GM20431 (cell line): ENCODE results near the gene TECPR2.

Experiments used
- in situ Hi-C: fragments of 300-500 bp; cut with MseI, MboI; formaldehyde crosslinking; loops from one replicate; pipeline ENCODE4 v1.15.0; 2020; ENCODE audit warnings: low sequenced_read_pairs; ENCODE audit not compliant: unreplicated experiment

Gene TECPR2

DNA sequence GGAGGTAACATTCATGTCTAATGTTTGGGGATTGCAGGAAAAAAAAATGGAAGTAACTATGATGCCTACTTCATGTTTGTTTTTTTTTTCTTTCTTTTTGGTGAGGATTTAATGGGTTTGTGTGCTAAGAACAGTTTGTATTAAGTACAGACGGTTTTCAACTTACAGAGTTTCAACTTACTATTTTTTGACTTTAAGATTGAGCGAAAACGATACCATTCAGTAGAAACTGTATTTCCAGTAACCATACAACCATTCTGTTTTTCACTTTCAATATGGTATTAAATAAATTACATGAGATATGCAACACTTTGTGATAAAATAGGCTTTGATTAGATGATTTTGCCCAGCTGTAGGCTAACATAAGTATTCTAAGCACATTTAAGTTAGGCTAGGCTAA lies 10.4 kb downstream of the TECPR2 start:
- in situ Hi-C loops = no loop called here

DNA sequence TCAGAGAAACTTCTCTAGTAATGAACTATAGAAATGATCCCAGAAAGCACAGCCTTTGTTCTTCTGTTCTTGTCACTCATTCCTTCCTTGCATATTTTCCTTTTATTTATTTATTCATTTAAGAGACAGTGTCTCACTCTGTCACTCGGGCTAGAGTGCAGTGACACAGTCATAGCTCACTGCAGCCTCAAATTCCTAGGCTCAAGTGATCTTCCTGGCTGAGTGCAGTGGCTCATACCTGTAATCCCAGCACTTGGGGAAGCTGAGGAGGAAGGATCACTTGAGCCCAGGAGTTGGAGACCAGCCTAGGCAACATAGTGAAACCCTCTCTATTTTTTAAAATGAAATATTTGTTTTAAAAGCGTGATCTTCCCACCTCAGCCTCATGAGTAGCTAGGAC lies 11.5 kb downstream of the TECPR2 start:
- in situ Hi-C loops = no loop called here

DNA sequence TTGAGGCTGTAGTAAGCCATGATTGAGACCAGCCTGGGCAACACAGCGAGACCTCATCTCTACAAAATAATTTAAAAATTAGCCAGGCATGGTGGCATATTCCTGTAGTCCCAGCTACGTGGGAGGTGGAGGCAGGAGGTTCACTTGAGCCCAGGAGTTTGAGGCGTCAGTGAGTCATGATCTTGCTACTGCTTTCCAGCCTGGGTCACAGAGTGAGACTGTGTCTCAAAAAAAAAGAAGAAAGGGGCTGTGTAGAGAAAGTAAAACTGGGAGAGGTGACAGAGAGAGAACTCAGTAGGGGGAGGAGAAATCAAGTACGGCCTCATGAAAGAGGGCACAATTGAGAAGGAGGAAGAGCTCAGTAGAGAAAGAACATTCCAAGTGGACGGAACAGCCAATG lies 12.4 kb downstream of the TECPR2 start:
- in situ Hi-C loops = no loop called here

DNA sequence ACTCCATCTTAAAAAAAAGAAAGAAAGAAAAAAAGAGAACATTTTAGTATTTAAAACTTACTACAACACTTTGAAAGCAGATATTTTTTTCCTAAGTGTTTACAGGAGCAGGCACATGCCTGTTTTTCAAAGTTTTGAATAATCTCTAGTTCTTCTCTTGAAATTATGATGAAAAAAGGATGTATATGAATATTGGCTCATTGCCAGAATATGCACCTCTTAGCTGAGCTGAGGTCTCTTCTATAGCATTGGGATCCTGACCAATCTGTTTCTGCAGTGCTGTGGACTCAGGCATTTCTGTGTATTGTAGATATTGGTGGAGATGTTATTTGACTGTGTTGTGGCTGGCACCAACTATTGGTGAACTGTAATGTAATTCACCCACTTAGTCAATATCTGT lies 15.0 kb downstream of the TECPR2 start:
- in situ Hi-C loops = no loop called here

DNA sequence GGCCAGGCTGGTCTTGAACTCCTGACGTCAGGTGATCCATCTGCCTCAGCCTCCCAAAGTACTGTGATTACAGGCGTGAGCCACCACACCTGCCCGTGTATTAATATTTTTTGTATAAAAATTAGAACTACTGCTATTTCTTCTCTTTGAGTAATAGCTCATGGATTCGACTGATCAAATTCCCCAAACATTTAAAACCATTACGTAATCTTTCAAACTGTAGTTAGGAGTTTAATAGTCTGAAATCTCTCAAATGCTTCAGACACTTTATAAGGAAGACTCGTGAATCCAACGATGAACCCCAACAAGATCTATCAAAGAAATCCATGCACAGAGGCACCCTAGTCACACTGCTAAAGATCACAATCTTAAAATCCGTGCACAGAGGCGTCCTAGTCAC lies 16.1 kb downstream of the TECPR2 start:
- in situ Hi-C loops = no loop called here

DNA sequence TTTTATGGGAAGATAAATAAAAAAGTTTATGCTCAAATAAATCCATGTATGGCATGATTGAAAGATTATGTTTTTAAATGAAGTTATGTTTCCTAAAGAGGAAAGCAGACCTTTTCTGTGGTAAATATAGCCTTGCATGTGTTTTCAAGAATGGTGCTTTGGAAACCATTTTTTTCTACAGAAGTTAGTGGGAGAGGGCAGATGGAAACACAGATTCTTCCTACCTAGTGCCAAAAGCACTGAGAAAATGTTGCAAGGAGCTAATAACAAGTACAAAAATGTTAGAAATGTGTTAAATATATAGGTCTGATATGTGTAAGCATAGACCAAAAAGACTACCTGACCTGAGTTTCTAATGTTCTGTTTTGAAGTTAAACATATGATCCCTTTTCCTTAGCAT lies 24.3 kb downstream of the TECPR2 start:
- in situ Hi-C loops = no loop called here

DNA sequence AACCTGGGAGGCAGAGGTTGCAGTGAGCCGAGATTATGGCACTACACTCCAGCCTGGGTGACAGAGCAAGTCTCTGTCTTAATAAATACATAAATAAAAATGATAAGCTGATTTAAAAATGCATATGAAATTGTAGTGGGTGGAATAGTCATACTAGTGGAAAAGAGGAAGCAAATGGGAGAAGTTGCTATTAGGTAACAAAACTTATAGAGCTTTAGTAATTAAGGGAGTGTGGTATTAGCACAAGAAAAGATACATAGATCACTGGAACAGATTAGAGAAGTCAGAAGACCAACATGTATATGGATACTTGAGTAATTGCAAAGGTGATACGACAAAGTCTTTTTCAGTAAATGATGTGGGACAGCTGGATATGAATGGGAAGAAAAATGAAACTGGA lies 26.5 kb downstream of the TECPR2 start:
- in situ Hi-C loops = no loop called here

DNA sequence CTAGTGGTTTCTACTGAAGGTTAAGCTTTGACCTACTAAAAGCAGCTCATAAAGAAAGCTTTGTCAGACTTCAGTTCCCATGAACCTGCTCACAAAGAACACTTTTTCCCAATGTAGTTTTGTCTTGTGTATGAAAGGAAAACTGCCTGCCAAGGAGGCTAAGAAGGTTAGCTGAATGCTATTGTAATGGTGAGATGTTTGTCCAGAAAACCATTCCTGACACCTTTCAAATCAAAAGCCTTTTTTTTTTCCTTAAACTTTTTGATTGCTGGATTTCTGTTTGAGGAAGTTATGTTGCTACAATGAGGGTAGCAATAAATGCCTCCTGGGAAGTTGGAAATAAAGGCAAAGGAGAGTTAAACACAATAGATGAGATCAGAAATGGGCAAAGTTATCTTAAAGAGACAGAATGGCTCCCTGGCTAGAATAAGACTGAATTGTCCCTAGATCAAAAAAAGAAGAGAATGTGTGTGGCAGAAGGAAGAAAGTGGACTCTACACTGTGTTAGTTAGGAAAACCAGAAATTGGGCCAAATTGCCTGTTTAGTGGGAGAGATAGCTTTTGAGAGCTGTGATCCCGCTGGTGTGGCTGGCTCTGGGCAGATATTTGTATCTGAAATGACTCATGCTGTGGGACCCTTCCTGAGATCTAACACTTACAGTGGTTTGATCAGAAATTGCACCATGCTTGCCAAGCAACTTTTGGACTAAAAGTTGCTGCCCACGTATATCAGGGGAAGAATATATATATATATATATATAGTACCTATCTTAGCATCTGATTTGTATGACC lies 27.5 kb downstream of the TECPR2 start:
- in situ Hi-C loops = no loop called here

DNA sequence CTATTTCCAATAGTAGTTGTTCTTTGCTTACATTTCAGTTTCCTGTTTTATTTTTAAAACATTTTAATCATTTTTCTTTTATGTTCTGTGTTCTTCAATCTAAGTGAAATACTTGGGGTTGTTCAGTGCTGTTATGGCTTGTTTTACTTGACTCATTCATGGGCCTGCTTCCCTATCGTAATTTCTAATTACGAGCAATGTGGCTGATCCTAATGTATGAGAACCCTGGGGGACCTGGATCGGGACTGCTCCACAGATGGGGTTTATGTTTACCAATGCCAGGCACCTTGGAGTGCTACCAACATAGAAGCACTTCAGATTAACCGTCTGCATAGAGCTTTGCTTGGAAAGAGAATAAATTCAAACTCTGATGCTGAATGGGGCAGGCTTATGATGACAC lies 29.8 kb downstream of the TECPR2 start:
- in situ Hi-C loops = no loop called here

DNA sequence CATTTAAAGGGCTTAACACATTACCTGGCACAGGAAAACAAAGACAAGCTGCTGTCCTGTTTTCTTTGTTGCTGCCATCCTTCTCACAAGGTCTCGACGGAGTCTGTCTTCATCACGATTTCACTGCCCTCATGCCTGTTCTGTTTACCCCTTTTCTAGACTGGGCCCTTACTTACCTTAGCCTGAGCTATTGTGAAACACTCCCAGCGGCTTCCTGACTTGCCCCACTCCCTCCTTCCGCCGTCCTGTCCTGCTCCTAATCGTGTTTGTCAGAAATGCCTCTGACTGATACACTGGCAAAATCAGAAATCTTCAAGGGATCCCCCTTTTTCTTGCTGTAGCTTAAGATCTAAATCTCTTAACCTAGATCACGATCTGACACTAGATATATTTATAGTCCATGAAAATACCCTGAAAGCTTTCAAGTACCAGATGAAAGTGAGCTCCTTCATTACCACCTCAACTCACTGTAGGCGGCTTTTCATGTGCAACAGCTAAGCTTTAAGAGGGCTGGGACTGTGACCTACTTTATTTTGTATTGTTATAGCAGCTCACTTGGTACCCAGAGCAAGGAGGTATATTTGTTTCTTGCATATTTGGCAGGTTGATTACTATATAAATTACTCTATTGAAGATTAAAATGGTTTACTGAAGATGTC lies 32.1 kb downstream of the TECPR2 start:
- in situ Hi-C loops = no loop called here

DNA sequence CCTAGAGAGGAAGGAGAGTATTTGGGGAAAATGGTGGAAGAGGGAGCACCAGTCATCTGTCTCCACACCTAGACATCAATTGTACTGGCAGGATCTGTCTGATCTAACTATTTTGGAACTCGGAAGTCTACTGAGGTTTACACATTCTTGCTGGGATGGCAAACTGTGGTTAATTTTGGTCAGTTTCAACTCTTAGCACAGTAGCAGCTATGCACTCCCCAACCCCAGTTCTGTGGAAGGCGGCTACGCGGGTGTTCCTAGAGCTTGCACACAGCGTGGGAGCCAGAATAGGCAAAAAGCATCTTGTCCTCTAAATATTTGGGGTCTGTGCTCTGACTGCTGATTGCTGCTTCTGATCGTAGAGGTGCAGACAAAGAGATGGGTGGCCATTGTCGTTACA lies 33.8 kb downstream of the TECPR2 start:
- in situ Hi-C loops = no loop called here

DNA sequence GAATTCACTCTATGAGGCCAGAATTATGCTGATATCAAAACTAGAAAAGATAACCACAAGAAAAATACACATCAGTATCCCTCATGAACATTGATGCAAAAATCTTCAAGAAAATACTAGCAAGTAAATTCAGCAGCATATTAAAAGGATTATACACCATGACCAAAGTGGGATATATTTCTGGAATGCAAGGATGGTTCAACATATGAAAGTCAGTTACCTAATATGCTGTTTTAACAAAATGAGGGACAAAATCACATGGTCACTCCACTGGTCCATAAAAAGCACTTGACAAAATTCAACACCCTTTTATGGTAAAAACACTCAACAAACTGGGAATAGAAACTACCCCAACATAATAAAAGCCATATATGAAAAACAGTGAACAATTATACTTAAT lies 40.3 kb downstream of the TECPR2 start:
- in situ Hi-C loops = no loop called here

DNA sequence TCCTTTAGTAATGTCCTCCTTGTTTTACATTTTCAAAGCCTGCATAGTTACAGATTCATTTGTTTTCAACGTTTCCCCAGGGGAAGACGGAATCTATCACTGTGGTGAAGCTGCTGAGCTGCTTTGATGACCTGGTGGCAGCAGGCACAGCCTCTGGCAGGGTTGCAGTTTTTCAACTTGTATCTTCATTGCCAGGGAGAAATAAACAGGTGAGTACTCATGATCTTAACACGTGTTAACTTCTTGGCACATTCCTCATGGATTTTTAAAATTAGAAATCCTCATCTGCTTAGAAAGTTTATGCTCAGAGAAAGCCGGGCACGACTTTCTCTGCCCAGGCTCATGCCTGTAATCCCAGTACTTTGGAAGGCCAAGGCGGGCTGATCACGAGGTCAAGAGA lies 44.5 kb downstream of the TECPR2 start:
- in situ Hi-C loops = no loop called here

DNA sequence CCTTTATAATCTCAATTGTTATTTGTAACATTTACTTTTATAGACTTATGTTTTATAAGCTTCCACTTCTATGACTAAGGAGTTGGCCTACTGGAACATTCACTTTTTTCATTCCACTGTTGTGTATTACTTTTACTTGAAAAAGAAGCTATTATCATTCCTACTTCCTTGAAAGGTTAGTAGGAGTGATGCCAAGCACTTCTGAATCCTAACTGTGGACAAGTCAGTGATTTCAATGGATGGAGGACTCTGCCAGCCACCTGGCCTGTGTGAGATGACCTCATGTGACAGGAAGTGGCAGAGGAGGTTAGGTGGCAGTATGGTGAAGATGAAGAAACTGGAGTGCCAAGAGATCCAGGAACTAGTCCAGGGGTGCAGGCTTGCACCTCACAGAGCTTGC lies 46.0 kb downstream of the TECPR2 start:
- in situ Hi-C loops = no loop called here

DNA sequence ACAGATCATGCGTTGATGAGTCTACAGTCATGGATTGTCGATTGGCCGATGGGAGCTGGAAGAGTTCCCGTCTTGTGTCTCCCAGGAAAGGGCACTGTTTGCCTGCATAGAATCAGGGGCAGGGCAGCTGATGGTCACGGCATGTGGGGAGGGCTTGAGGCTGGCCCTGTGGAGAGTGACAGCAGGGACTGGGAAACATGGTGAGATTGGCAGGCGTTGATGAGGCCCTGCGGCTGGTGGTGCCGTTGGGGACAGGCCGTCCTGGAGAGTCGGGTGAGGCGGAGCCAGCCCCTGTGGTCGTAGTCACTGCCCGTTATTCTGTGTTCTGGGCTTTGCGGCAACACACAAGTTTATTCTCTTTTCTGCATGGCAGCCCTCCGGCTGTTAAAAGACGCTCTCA lies 52.9 kb downstream of the TECPR2 start:
- in situ Hi-C loops = no loop called here

DNA sequence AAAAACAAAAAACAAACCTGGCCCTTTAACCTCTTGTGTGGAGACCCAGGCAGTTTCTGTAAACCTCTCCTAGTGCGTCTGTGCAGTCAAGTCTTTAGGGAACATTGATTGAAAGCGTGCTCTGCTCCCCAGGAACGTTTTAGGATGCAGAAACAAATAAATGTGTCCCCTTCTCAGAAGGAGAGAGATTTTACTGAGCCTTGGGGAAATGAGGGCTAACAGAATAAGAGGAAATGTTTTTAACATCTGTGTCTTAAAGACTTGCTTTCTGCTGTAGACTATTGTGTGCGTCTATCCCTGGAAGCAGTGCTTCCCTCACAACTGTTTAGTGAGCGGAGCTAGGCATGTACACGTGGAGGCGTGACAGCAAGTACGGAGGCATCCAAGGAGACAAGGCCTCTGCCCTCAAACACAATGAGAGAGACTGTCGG lies 54.3 kb downstream of the TECPR2 start:
- in situ Hi-C loops = no loop called here

DNA sequence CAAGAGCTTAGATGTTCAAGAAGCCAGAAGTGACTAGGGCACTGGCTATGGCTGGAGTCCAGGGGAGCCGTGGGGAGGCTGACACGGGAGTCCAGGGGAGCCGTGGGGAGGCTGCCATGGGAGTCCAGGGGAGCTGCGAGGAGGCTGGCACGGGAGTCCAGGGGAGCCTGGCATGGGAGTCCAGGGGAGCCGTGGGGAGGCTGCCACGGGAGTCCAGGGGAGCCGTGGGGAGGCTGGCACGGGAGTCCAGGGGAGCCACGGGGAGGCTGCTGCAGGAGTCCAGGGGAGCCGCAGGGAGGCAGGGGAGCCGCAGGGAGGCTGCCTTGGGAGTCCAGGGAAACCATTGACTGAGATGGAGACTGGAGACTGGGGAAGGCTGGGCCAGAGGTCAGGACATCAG lies 54.9 kb downstream of the TECPR2 start:
- in situ Hi-C loops = no loop called here

DNA sequence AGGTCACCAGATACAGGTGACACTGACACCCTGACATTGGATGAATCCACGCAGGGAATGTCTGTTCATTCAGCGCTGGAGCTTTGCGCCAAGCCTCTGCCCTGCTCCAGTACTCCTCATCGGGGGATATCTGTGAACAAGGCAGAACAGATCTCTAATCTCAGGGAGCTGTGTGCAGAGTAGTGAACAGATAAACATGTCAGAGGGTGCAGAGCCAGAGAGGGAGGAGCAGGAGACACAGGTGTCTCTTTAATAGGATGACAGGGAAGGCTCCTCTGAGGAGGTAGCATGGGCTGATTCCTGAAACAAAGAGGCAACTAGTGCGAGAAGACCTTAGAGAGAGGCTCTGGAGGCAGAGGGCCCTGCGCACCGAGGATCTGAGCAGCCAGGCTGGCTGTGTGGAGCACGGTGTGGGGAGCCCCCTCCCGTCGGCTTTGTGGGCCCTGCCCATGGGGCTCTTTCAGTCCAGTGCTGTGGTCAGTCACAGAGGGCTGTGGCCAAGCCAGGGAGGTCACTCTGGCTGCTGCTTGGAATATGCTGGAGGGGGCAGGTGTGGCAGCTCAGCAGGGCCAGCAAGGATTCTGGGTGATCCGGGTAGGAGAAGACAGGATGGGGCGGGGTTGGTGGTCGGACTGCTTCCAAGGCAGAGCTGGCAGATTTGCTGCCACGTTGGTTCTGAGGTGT lies 55.6 kb downstream of the TECPR2 start:
- in situ Hi-C loops = no loop called here

DNA sequence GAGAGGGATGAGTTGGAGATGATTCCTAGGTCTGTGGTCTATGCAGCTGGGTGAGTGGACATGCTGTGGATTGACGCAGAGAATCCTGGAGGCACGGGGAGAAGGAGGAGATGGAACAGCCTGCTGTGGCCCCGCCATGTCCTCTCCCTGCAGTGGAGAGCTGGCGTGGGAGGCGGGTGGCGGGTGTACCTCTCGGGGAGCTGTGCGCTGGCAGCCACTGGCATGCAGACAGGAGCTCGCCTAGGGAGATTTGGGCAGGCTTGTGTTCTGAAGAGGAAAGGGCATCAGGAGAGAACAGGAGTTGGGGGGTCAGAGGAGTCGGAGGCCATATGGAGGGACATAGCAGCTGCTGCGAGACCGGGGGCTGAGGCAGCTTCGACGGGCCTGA lies 56.1 kb downstream of the TECPR2 start:
- in situ Hi-C loops = no loop called here

DNA sequence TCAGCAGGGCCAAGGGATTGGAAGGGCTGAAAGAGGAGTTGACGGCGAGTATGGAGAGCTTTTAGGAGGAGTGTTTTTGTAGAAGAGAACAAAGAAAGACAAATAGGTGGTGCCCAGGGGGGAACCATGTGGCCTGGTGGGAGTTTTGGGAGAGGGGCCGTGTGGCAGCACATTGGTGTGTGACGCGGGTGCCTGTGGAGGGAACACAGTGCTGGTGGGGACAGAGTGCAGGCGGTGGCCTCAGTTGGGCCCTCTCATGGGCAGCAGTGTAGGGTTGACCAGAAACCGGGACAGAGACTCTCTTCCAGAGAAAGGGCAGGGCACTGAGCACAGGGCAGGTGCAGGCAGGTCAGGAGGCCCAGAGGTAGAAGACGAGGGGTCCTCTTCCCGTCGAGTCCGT lies 56.5 kb downstream of the TECPR2 start:
- in situ Hi-C loops = no loop called here

DNA sequence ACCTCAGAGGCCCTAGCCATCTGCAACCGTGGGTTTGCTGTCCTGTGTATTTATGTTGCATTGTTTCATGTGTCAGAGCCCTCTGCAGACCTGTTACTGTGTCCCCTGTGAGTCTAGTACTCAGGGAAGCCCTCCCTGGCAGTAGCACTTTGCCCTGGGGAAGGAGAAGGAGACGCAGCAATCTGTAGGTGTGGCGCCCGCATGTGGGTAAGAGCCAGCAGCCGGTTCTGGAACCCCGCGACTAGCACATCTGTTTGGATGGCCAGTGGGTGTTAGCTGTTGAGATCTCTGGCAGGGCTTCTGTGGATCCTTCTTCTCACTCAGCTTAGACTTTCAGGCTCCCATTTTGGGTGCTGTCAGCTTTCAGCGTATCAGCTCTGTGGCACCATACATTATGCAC lies 57.0 kb downstream of the TECPR2 start:
- in situ Hi-C loops = no loop called here
